Right lobe of liver (tissue), 6 donors: Measurements from ENCODE around the gene PHF10. TPM values are rescaled to one million over a fixed set of nuclear protein-coding genes. Genes with fewer than 3 reads are reported as not detected.

Experiments used
- ATAC-seq, 4 donors: fragments of 200-7000 bp; cut with Tn5 transposase; one replicate each; pipeline ENCODE4 v1.9.1; 2020; ENCODE audit warnings: mild to moderate bottlenecking in 4 of 4, moderate library complexity in 4 of 4
- DNase-seq, 3 donors: peaks; one replicate each; pipeline ENCODE4 v3.0.0-alpha.2; 2020
- H3K27ac ChIP-seq, 3 donors: fragments of 200-600 bp; one replicate each; pipeline ENCODE4 v1.8.0; 2022
- H3K27me3 ChIP-seq, 2 donors: fragments of 200-600 bp; one replicate each; pipeline ENCODE4 v1.8.0; 2022
- H3K36me3 ChIP-seq, 4 donors: fragments of 200-600 bp; sonication (generic) in 1 of 4; one replicate each; pipeline versions ENCODE4 v1.5.1 to v1.8.0; 2017 to 2022; ENCODE audit warnings: control low read depth in 1 of 4
- H3K4me1 ChIP-seq, 4 donors: fragments of 200-600 bp; sonication (generic) in 1 of 4; one replicate each; pipeline versions ENCODE4 v1.5.1 to v1.8.0; 2017 to 2022; ENCODE audit warnings: control low read depth in 1 of 4
- H3K4me3 ChIP-seq, 3 donors: fragments of 200-600 bp; one replicate each; pipeline ENCODE4 v1.8.0; 2022
- H3K9me3 ChIP-seq, 4 donors: fragments of 200-600 bp; sonication (generic) in 1 of 4; one replicate each; pipeline versions ENCODE4 v1.5.1 to v1.8.0; 2017 to 2022; ENCODE audit warnings: control low read depth in 1 of 4
- CTCF ChIP-seq, 4 donors: fragments of 200-600 bp in 3 of 4; fragments of 450-650 bp in 1 of 4; IDR thresholded peaks; one replicate each; pipeline versions ENCODE4 v1.5.1 to v1.8.0; 2016 to 2022; ENCODE audit warnings: antibody characterized with exemption in 4 of 4, mild to moderate bottlenecking in 2 of 4
- POLR2A ChIP-seq: fragments of 450-650 bp; IDR thresholded peaks from one replicate; pipeline ENCODE4 v1.6.1; 2017; ENCODE audit warnings: antibody characterized with exemption, mild to moderate bottlenecking
- WGBS: methylation state at CpG from one replicate; pipeline ENCODE4 v1.1.6; 2018; ENCODE audit warnings: low coverage, low lambda C conversion rate; ENCODE audit not compliant: insufficient coverage; ENCODE audit errors: missing lambda C conversion rate; 5-methylcytosine and 5-hydroxymethylcytosine counted together
- intact Hi-C, 2 donors: fragments of 100-400 bp; cut with DNase I; formaldehyde crosslinking; loops; one replicate each; pipeline versions ENCODE4 v1.11.2 to v1.14.1; 2022
- total RNA-seq, 6 experiments: library from RNA; depleted of rRNA in 2 of 6; stranded (reverse); fragments of >200 nt in 2 of 6; fragmentation: NEBNext Ultra II Directional in 3 of 6; extraction: Animal tissue kit (Norgen Biotek cat#: 25700) in 3 of 6; gene quantifications; one replicate each; pipeline versions ENCODE4 v1.1.0 to v1.2.4, GENCODE V29; 2016 to 2023
- donor health status: DM: no; HTN: yes; CAD: no.
- donor health status: DM: no; HTN: no; CAD: no.
- donor health status: DM: no; HTN: no; CAD: no.
- donor health status: DM: no; HTN: yes; CAD: no.
- donor health status: DM: no; HTN: yes; CAD: no.

PHF10 gene
- total RNA-seq, 6 experiments from 2014 or later: 19.9 to 31.4 (median 25.0) TPM

GRCh38 chr6:169654598-169655391, 69.5 kb downstream of the PHF10 start:
- peak overlapping the region; percentile 6 to 34 (median 27) for H3K27ac ChIP-seq
- ATAC-seq: peak; percentile 54 to 97 (median 96)
- intact Hi-C loops: no loop called here
- no peaks in the 10 kb centered on the region for H3K9me3 ChIP-seq
- H3K4me1 ChIP-seq: no peaks in the 10 kb centered on the region
- peak overlapping the region; percentile 30 to 42 (median 36) for H3K4me3 ChIP-seq
- TF ChIP-seq CTCF (IDR thresholded peaks at IDR 0.05): peak in 2 of 4 donors; percentile 5 to 18
- TF ChIP-seq POLR2A: no peak
- 77% methylated on average over 28 of the region's 46 CpGs for WGBS
- H3K36me3 ChIP-seq: no peaks in the 10 kb centered on the region
- peak in 2 of 3 donors; percentile 68 to 71 for DNase-seq
- H3K27me3 ChIP-seq: no peaks in the 10 kb centered on the region

Other genes starting within 250 kb of the PHF10 start
- 10 to 100 TPM in 5 of 6 experiments, 1 to 10 TPM in 1; 8.2 to 26.8 (median 12.7) TPM for gene WDR27, start 22.5 kb downstream of the PHF10 start, total RNA-seq
- gene C6orf120, start 22.4 kb downstream of the PHF10 start, total RNA-seq: 10 to 100 TPM; 17.2 to 38.2 (median 22.6) TPM
- under 1 TPM; 0.43 to 0.82 (median 0.68) TPM for gene DYNLT2, start 27.1 kb upstream of the PHF10 start, total RNA-seq
- 10 to 100 TPM; 11.1 to 24.4 (median 15.2) TPM for gene ERMARD, start 27.1 kb upstream of the PHF10 start, total RNA-seq